Psoas muscle (tissue), 8 donors: ENCODE measurements around the gene CMTM8. TPM values are rescaled to one million over a fixed set of nuclear protein-coding genes. Genes with fewer than 3 reads are reported as not detected.

Experiments used
- ATAC-seq, 4 donors: fragments of 200-7000 bp; cut with Tn5 transposase; one replicate each; pipeline ENCODE4 v1.9.1; 2020; ENCODE audit warnings: moderate library complexity in 3 of 4, mild to moderate bottlenecking in 2 of 4
- DNase-seq, 2 donors: peaks; one replicate each; pipeline ENCODE4 v3.0.0-alpha.2; 2020
- H3K27ac ChIP-seq: fragments of 200-600 bp; one replicate; pipeline ENCODE4 v1.8.0; 2022
- H3K27me3 ChIP-seq, 3 donors: fragments of 200-600 bp in 1 of 3; one replicate each; pipeline versions ENCODE4 v1.6.1 to v1.8.0; 2013 to 2022; ENCODE audit warnings: low read length in 2 of 3, mild to moderate bottlenecking in 2 of 3, moderate library complexity in 1 of 3; ENCODE audit not compliant: insufficient read depth in 3 of 3
- H3K36me3 ChIP-seq, 2 donors: fragments of 200-600 bp in 1 of 2; one replicate each; pipeline versions ENCODE4 v1.6.1 to v1.8.0; 2013 to 2022; ENCODE audit warnings: low read depth in 1 of 2, mild to moderate bottlenecking in 1 of 2, moderate library complexity in 1 of 2; ENCODE audit not compliant: insufficient read depth in 1 of 2
- H3K4me1 ChIP-seq: fragments of 200-600 bp; one replicate; pipeline ENCODE4 v1.8.0; 2022
- H3K4me3 ChIP-seq: fragments of 200-600 bp; one replicate; pipeline ENCODE4 v1.8.0; 2022; ENCODE audit warnings: mild to moderate bottlenecking
- H3K9me3 ChIP-seq: fragments of 200-600 bp; one replicate; pipeline ENCODE4 v1.8.0; 2022
- WGBS, 3 donors: extraction: QIAGEN DNeasy Blood & Tissue Kit; methylation state at CpG; one replicate each; pipeline versions ENCODE4 v1.1.6 to v1.1.7; 2013; 5-methylcytosine and 5-hydroxymethylcytosine counted together
- intact Hi-C, 2 donors: fragments of 100-400 bp; cut with DNase I; formaldehyde crosslinking; loops; one replicate each; pipeline versions ENCODE4 v1.11.0 to v1.14.2; 2022
- polyA plus RNA-seq, 3 donors: library from polyadenylated mRNA; stranded (reverse); fragments of 200-250 nt; gene quantifications; one replicate each; pipeline ENCODE4 v1.2.3, GENCODE V29; 2013
- total RNA-seq, 4 donors: library from RNA; stranded (reverse); fragmentation: NEBNext Ultra II Directional in 2 of 4; extraction: Animal tissue kit (Norgen Biotek cat#: 25700) in 2 of 4; gene quantifications; one replicate each; pipeline versions ENCODE4 v1.2.1 to v1.2.4, GENCODE V29; 2021 to 2023
- TF ChIP-seq, protein P1 (sequence below): fragments of 200-600 bp; IDR thresholded peaks from one replicate; pipeline ENCODE4 v1.8.0; 2022; ENCODE audit warnings: antibody characterized with exemption
- donor health status: healthy with polysubstance abuse.
- donor health status: DM: no; HTN: no; CAD: no; lungs with moderate emphysema.
- donor health status: Bipolar disorder and iron deficiency.
- donor health status: healthy.
- donor health status: DM: yes; HTN: yes; CAD: no.
- donor health status: DM: no; HTN: no; CAD: no.
- donor health status: DM: no; HTN: no; CAD: no.
- donor health status: DM: yes; HTN: yes; CAD: no.

Gene CMTM8
- total and polyA plus RNA-seq, 7 donors = 0.97 to 4.2 (median 2.0) TPM

DNA sequence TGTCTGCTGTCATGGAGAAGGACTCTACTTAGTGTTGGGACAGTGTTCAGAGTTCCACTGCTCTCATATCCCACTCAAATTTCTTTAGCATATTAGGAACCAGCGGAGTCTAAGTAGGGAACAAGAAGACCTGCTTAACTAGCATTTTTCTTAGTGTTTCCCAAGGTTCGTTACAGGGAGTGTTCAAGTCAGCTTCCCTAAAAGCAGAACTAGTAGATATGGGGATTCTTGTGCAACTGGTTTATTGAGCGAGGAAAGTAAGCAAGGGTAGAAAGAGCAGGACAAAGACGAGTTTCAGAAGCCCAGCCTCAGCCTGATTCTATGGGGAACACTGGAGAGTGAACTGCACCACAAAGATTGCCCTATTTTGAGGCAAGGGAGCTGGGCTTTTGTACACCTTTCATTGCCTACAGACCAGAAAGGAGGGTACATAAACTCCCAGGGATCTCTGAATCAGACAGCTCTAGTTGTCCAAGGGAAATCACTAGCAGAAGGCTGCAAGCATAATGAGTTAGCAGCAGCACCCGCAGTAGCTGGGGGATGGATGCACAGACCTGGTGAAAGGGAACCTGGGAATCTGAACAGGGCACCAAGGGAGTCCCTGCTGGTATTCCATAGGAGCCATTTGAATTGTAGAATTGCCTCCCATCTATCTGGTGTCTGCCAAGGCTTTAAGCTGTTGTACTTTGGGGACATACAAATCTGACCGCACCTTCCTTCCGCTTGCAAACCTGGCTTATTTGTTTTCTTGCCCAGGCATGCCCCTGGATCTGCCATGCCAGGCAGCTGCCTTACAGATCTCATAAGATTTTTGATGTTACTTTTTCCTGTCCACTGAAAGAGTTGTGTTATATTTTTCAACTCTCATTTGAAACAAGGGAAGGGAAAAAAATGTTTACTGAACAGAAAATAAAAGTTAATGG lies 168.3 kb downstream of the CMTM8 start:
- Histone ChIP-seq H3K27me3 (no peaks in the 10 kb centered on the region), H3K4me3 (no peak overlapping the region), H3K27ac (no peak overlapping the region), H3K36me3 (no peaks in the 10 kb centered on the region), H3K4me1 (no peaks in the 10 kb centered on the region), H3K9me3 (no peaks in the 10 kb centered on the region)
- intact Hi-C loops = no loop called here
- 85 to 90% (median 88%) methylated on average over 7 of the region's 7 CpGs for WGBS, 3 donors
- TF ChIP-seq, protein P1, sequence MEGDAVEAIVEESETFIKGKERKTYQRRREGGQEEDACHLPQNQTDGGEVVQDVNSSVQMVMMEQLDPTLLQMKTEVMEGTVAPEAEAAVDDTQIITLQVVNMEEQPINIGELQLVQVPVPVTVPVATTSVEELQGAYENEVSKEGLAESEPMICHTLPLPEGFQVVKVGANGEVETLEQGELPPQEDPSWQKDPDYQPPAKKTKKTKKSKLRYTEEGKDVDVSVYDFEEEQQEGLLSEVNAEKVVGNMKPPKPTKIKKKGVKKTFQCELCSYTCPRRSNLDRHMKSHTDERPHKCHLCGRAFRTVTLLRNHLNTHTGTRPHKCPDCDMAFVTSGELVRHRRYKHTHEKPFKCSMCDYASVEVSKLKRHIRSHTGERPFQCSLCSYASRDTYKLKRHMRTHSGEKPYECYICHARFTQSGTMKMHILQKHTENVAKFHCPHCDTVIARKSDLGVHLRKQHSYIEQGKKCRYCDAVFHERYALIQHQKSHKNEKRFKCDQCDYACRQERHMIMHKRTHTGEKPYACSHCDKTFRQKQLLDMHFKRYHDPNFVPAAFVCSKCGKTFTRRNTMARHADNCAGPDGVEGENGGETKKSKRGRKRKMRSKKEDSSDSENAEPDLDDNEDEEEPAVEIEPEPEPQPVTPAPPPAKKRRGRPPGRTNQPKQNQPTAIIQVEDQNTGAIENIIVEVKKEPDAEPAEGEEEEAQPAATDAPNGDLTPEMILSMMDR = no peak
- ATAC-seq (no peak), DNase-seq (no peak)

DNA sequence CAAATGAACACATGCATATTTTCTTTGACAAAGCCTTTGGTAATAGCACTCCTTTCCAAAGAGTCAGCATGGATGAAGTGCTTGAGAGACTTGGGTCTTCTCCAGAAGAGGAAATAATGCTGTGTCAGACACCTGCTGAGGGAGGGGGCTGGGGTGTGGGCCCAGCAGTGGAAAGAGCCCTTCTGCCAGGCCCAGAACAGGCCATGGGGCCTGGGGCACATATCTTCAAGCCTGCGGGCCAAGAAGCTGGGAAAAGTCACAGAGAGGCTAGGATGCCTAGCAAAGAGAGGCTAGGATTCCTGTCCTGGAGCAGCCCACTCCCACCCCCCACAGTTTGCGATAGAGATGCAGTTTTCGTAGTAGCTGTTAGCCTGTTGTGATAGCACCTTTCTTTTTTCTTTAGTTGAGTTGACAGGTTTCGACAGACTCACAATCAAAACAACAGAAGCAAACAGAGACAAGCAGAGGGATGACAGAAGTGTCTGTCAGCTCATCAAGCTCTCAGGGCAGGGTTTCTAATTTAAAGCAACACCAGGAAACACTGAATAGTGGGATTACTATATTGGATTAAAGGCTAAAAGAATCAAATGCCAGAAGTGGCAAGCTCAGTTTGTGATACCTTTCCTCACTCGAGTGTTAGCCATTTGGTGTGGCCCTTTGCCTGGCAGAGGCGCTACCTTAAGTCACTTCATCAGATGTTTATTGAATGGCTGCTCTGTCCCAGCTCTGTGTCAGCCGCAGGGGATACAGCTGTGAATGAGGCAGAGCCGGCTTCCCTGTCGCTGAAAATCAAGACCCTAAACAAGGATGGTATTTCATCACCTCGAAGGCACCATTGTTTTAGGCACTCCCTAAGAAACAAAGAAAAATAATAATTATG lies 172.1 kb downstream of the CMTM8 start:
- no peak for ATAC-seq
- Histone ChIP-seq H3K4me1 (no peaks in the 10 kb centered on the region), H3K9me3 (no peaks in the 10 kb centered on the region), H3K36me3 (no peaks in the 10 kb centered on the region), H3K27ac (no peak overlapping the region), H3K27me3 (no peaks in the 10 kb centered on the region), H3K4me3 (no peak overlapping the region)
- TF ChIP-seq, protein P1 = no peak
- WGBS, 3 donors = 78 to 90% (median 87%) methylated on average over 10 of the region's 10 CpGs
- no peak for DNase-seq
- intact Hi-C loops = no loop called here

DNA sequence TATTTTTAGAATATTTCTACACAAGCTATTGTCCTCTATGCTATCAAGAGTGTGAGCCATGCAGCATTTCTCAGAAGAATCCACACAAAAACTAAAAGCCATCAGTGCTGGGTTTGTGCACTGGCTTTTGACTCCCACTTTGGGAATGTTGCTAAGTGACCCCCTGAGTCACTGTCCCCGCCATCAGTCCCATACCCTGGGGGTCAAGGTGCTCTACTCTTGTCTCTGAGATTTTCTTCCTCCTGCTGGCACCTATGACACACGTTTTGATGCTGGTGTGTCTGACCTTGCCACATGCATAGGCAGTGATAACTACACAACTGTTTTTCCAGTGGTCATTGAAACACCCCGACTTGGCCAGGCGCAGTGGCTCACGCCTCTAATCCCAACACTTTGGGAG lies 173.0 kb downstream of the CMTM8 start:
- 92 to 95% (median 92%) methylated on average over 5 of the region's 5 CpGs for WGBS, 3 donors
- intact Hi-C loops = no loop called here
- no peaks in the 10 kb centered on the region for H3K36me3 ChIP-seq
- ATAC-seq (no peak), DNase-seq (no peak)
- TF ChIP-seq, protein P1 = no peak
- H3K9me3 ChIP-seq = no peaks in the 10 kb centered on the region
- no peak overlapping the region for H3K4me3 ChIP-seq
- H3K4me1 ChIP-seq = no peaks in the 10 kb centered on the region
- no peak overlapping the region for H3K27ac ChIP-seq
- H3K27me3 ChIP-seq = no peaks in the 10 kb centered on the region

DNA sequence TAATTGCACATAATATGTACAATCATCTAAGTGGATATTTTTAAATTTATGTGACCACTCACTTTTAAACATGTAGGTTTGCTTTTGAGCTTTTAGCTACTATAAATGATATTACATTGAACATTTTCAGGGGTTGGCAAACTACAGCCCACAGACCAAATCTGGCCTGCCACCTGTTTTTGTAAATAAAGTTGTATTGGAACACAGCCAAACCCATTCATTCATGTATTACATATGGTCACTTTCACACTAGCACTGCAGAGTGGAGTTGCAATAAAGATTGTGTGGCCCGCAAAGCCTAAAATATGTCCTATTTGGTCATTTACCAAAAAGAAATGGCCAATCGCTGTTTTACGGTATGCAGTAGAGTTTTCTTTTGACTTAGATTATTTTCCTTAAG lies 174.4 kb downstream of the CMTM8 start:
- no peaks in the 10 kb centered on the region for H3K9me3 ChIP-seq

More for the DNA sequence above, 174.4 kb downstream of the CMTM8 start:
- ATAC-seq (no peak), DNase-seq (no peak)
- Histone ChIP-seq H3K36me3 (no peaks in the 10 kb centered on the region), H3K27ac (no peak overlapping the region), H3K27me3 (no peaks in the 10 kb centered on the region), H3K4me1 (no peaks in the 10 kb centered on the region), H3K4me3 (no peak overlapping the region)
- intact Hi-C loops = no loop called here
- TF ChIP-seq, protein P1 = no peak
- 93 to 96% (median 95%) methylated on average over 3 of the region's 3 CpGs for WGBS, 3 donors
